Left lung (tissue), 10 donors: Measurements from ENCODE around the gene UPB1. TPM values are rescaled to one million over a fixed set of nuclear protein-coding genes. Genes with fewer than 3 reads are reported as not detected.
"Not testable (repeated sequence)": the region's sequence is repeated elsewhere in the genome, so short reads cannot be mapped to it uniquely, and the experiment has no call there.

ENCODE experiments used
- ATAC-seq: fragments of 200-7000 bp; cut with Tn5 transposase; one replicate; pipeline ENCODE4 v1.9.1; 2020; ENCODE audit warnings: moderate library complexity
- DNase-seq, 4 donors: peaks; one replicate each; pipeline ENCODE4 v3.0.0-alpha.2; 2013 to 2020
- H3K27ac ChIP-seq, 2 donors: fragments of 200-600 bp; sonication (generic) in 1 of 2; one replicate each; pipeline versions ENCODE4 v1.5.0 to v1.8.0; 2020 to 2021
- H3K27me3 ChIP-seq, 2 donors: fragments of 200-600 bp; sonication (generic) in 1 of 2; one replicate each; pipeline versions ENCODE4 v1.5.0 to v1.8.0; 2020 to 2021
- H3K36me3 ChIP-seq, 2 donors: fragments of 200-600 bp; sonication (generic) in 1 of 2; one replicate each; pipeline versions ENCODE4 v1.5.0 to v1.8.0; 2020 to 2021
- H3K4me1 ChIP-seq, 2 donors: fragments of 200-600 bp; one replicate each; pipeline ENCODE4 v1.8.0; 2021
- H3K4me3 ChIP-seq, 2 donors: fragments of 200-600 bp; sonication (generic) in 1 of 2; one replicate each; pipeline versions ENCODE4 v1.5.0 to v1.8.0; 2020 to 2021; ENCODE audit warnings: mild to moderate bottlenecking in 1 of 2
- H3K9me3 ChIP-seq, 2 donors: fragments of 200-600 bp; sonication (generic) in 1 of 2; one replicate each; pipeline versions ENCODE4 v1.5.0 to v1.8.0; 2020 to 2021
- intact Hi-C, 2 donors: fragments of 100-400 bp; cut with DNase I; formaldehyde crosslinking; loops; one replicate each; pipeline versions ENCODE4 v1.11.2 to v1.14.2; 2022
- polyA plus RNA-seq, 6 donors: library from polyadenylated mRNA; unstranded; fragments of 120-200 nt; gene quantifications; one replicate each; pipeline ENCODE4 v1.2.1, GENCODE V29; 2013; ENCODE audit not compliant: insufficient read length in 6 of 6
- total RNA-seq, 2 donors: library from RNA; stranded (reverse); fragmentation: NEBNext Ultra II Directional; extraction: Animal tissue kit (Norgen Biotek cat#: 25700); gene quantifications; one replicate each; pipeline ENCODE4 v1.2.1, GENCODE V29; 2021
- TF ChIP-seq, protein P1 (sequence below), 2 donors: fragments of 200-600 bp; sonication (generic) in 1 of 2; IDR thresholded peaks; one replicate each; pipeline versions ENCODE4 v1.5.0 to v1.8.0; 2021; ENCODE audit warnings: antibody characterized with exemption in 2 of 2
- donor health status: DM: no; HTN: yes; CAD: no.
- donor health status: DM: no; HTN: no; CAD: no.

UPB1 gene
- total and polyA plus RNA-seq, 8 donors = 0.50 to 2.3 (median 1.8) TPM

DNA sequence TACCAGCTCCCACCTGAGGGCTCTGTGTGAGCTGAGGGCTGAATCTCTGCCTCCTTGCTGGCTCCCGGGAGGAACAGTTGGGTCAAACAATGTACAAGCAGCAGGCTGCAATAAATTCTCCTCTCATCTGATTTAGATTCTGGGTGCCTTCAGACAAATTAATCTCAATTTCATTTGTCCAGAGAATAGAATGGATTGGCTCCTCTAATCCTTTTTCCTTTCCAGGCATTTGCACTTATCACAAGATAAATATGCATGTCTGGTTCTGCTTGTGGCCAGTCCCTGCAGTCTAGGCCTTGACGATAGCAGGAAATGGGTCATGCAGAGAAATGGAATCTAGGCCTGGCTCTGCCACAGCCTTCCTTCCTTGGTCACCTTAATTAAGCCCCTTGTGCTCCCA, 28.7 kb downstream of the UPB1 start:
- H3K27me3 ChIP-seq = no peaks in the 10 kb centered on the region
- DNase-seq (no peak), ATAC-seq (no peak)
- H3K4me1 ChIP-seq = peaks cover 4 to 46% of the 10 kb centered on the region in 2 donors
- no peaks in the 10 kb centered on the region for H3K9me3 ChIP-seq
- no peaks in the 10 kb centered on the region for H3K36me3 ChIP-seq
- H3K27ac ChIP-seq = no peak overlapping the region
- no peak overlapping the region for H3K4me3 ChIP-seq
- intact Hi-C loops = no loop called here
- TF ChIP-seq, protein P1, sequence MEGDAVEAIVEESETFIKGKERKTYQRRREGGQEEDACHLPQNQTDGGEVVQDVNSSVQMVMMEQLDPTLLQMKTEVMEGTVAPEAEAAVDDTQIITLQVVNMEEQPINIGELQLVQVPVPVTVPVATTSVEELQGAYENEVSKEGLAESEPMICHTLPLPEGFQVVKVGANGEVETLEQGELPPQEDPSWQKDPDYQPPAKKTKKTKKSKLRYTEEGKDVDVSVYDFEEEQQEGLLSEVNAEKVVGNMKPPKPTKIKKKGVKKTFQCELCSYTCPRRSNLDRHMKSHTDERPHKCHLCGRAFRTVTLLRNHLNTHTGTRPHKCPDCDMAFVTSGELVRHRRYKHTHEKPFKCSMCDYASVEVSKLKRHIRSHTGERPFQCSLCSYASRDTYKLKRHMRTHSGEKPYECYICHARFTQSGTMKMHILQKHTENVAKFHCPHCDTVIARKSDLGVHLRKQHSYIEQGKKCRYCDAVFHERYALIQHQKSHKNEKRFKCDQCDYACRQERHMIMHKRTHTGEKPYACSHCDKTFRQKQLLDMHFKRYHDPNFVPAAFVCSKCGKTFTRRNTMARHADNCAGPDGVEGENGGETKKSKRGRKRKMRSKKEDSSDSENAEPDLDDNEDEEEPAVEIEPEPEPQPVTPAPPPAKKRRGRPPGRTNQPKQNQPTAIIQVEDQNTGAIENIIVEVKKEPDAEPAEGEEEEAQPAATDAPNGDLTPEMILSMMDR (IDR thresholded peaks at IDR 0.05) = no peak

DNA sequence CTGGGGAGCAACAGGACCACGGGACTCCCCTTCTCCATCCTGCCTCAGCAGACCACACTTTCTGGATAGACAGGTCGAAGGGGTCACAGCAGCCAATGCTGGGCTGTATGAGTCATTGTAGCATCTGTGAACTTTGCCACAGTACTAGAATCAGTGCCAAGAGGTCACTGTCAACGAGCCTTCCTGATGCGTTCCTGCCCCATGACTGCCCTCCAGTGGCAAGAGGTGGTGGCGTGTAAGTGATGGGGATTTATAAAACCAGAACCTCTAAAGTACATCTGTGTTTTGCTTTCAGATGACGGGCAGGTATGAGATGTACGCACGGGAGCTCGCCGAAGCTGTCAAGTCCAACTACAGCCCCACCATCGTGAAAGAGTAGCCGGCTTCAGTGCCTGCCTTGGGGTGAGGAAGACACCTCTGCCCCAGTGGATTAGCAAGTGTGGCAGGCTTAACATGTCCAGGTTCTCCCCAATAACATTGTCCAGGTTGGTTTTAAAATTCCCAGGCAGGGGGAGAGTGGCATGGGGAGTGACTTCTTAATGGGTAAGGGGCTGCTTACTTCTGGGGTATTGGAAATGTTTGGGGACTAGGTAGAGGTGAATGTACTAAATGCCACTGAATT, 30.4 kb downstream of the UPB1 start:
- H3K27ac ChIP-seq = no peak overlapping the region
- DNase-seq (peak; percentile 59 to 86 (median 68)), ATAC-seq (peak; percentile 74)
- no peaks in the 10 kb centered on the region for H3K27me3 ChIP-seq
- peaks cover 4 to 29% of the 10 kb centered on the region in 2 donors for H3K4me1 ChIP-seq
- H3K36me3 ChIP-seq = no peaks in the 10 kb centered on the region
- TF ChIP-seq, protein P1 (IDR thresholded peaks at IDR 0.05) = peak; percentile 80 to 85
- intact Hi-C loops = no loop called here
- no peak overlapping the region for H3K4me3 ChIP-seq
- H3K9me3 ChIP-seq = no peaks in the 10 kb centered on the region

DNA sequence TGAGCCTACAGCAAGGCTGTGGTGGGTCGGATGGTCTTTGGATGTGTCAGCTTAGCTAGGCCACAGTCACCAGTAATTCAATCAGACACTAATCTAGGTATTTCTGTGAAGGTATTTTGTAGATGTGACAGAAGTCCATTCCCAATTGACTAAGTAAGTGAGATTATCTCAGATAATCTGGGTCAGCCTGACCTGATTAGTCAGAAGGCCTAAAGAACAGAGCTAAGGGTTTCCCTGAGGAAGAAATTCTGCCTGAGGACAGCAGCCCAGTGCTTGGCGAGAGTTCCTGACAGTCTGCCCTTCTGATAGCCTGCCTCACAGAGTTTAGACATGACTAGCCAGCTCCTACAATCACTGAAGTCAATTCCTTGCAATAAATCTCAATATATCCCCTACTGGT, 31.1 kb downstream of the UPB1 start:
- no peaks in the 10 kb centered on the region for H3K36me3 ChIP-seq
- H3K4me3 ChIP-seq = no peak overlapping the region
- no peaks in the 10 kb centered on the region for H3K27me3 ChIP-seq
- H3K9me3 ChIP-seq = no peaks in the 10 kb centered on the region
- H3K4me1 ChIP-seq = peaks cover 4 to 23% of the 10 kb centered on the region in 2 donors
- ATAC-seq (no peak), DNase-seq (no peak)
- TF ChIP-seq, protein P1 (IDR thresholded peaks at IDR 0.05) = no peak
- H3K27ac ChIP-seq = no peak overlapping the region
- intact Hi-C loops = no loop called here

DNA sequence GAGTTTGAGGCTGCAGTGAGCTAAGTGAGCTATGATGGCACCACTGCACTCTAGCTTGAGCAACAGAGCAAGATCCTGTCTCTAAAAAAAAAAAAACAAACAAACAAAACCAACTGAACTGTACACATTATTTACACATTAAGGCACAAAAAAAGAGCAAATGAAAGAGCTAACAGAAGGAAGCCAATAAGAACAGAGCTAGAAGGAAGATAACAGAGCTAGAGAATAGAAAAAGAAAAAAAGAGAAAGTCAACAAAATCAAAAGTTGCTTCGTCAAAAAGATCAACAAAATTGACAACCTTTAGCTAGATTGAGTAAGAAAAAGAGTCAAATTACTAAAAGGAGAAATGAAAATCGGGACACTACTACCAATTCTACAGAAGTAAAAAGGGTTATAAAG, 34.8 kb downstream of the UPB1 start:
- no peak overlapping the region for H3K27ac ChIP-seq
- no peak overlapping the region for H3K4me3 ChIP-seq
- no peaks in the 10 kb centered on the region for H3K9me3 ChIP-seq
- H3K36me3 ChIP-seq = no peaks in the 10 kb centered on the region
- H3K27me3 ChIP-seq = no peaks in the 10 kb centered on the region
- intact Hi-C loops = no loop called here
- DNase-seq (no peak), ATAC-seq (no peak)
- TF ChIP-seq, protein P1 (IDR thresholded peaks at IDR 0.05) = no peak
- H3K4me1 ChIP-seq = peaks cover 4 to 8% of the 10 kb centered on the region in 2 donors

DNA sequence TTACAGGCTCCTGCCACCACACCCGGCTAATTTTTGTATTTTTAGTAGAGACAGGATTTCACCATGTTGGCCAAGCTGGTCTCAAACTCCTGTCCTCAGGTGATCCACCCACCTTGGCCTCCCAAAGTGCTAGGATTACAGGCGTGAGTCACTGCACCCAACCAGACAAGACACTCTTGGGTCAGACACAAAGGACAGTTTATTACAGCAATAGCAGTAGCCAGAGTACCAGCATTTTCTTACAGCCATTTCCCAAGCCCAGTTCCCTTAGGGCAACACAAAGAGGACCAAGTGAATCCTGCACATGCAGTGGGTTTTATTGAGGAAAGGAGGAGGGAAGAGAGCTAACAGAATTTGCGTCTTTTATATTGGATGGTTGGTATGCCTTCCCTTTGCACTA, 35.8 kb downstream of the UPB1 start:
- H3K4me3 ChIP-seq, ATAC-seq, DNase-seq, intact Hi-C loops, H3K27me3 ChIP-seq, H3K36me3 ChIP-seq, H3K27ac ChIP-seq, H3K4me1 ChIP-seq, H3K9me3 ChIP-seq: not testable (repeated sequence)

DNA sequence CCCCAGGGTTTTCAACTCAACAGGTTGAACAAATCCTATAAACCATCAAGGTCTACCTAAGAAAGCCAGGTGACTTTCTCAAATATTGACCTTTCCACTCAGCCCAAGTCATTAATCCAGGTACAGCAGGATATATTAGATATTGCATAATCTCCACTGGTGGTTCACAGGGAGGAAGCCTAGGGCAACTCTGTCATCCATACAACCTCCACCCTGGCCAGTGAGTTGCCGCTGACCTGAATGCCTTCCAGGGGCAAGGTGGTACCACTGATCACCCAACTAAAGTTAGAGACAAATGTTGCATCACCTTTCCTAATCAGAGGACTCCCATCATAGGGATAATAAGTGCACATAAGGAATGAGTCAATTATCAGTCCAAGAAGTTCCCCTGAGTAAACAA, 36.9 kb downstream of the UPB1 start:
- TF ChIP-seq, protein P1 (IDR thresholded peaks at IDR 0.05) = no peak
- H3K27me3 ChIP-seq = no peaks in the 10 kb centered on the region
- ATAC-seq (peak; percentile 85), DNase-seq (peak in 1 of 4 donors; percentile 37)
- no peaks in the 10 kb centered on the region for H3K9me3 ChIP-seq
- no peak overlapping the region for H3K4me3 ChIP-seq
- no peaks in the 10 kb centered on the region for H3K36me3 ChIP-seq
- H3K27ac ChIP-seq = peak overlapping the region; percentile 11 to 79
- intact Hi-C loops = no loop called here
- no peaks in the 10 kb centered on the region for H3K4me1 ChIP-seq
